ENCODE data around the gene NTN5.

GRCh38 chr19:48636859-48637448 lies 35.9 kb downstream of the NTN5 start, which contains the start of gene DBP:
- TF ChIP-seq POLR2AphosphoS2 (IDR thresholded peaks at IDR 0.05; ENCODE audit: low read depth, low read length) (no peak), POLR2AphosphoS5 (IDR thresholded peaks at IDR 0.05; ENCODE audit: low read length) (no peak), EP300 (IDR thresholded peaks at IDR 0.05; ENCODE audit: borderline replicate concordance in 1 of 2, control insufficient read depth in 1 of 2, low read depth in 2 of 2, low read length in 2 of 2) (no peak), PKNOX1 (IDR thresholded peaks at IDR 0.05) (peak; percentile 84), PRDM15 (CRISPR knock-in tag; IDR thresholded peaks at IDR 0.05) (no peak), CTCF (IDR thresholded peaks at IDR 0.05 in 2 of 3, conservative IDR thresholded peaks at IDR 0.05 in 1 of 3; ENCODE audit: control insufficient read depth in 2 of 3, extremely low read depth in 1 of 3, insufficient read depth in 1 of 3, low read depth in 3 of 3, low read length in 3 of 3) (0 out of 6 replicates have a peak, but pooled peaks of 2 of the 3 experiments have one; percentile 5 to 8), ATF3 (IDR thresholded peaks at IDR 0.05; ENCODE audit: borderline replicate concordance, extremely low read depth, low read depth, low read length) (no peak), BRCA1 (IDR thresholded peaks at IDR 0.05; ENCODE audit: low read depth, low read length) (no peak), POLR2A (IDR thresholded peaks at IDR 0.05; ENCODE audit: low read depth, low read length) (peak; percentile 65; the same call in 1 of the 2 replicates), REST (IDR thresholded peaks at IDR 0.05; ENCODE audit: low read depth, low read length) (no peak), NFYA (IDR thresholded peaks at IDR 0.05; ENCODE audit: borderline replicate concordance, low read depth, low read length) (no peak), EZH2 (IDR thresholded peaks at IDR 0.05; ENCODE audit: borderline replicate concordance, control insufficient read depth, low read depth, low read length) (no peak), BHLHE40 (IDR thresholded peaks at IDR 0.05; ENCODE audit: borderline replicate concordance in 1 of 2, low read depth in 2 of 2, low read length in 1 of 2) (no peak), FOS (IDR thresholded peaks at IDR 0.05; ENCODE audit: borderline replicate concordance, extremely low read depth, insufficient read length) (no peak)

Measured in GM12878 (cell line).